Right lobe of liver (tissue), 6 donors: ENCODE data around the gene GPC6. TPM values are rescaled to one million over a fixed set of nuclear protein-coding genes. Genes with fewer than 3 reads are reported as not detected.

ENCODE experiments used
- ATAC-seq, 4 donors: fragments of 200-7000 bp; cut with Tn5 transposase; one replicate each; pipeline ENCODE4 v1.9.1; 2020; ENCODE audit warnings: mild to moderate bottlenecking in 4 of 4, moderate library complexity in 4 of 4
- DNase-seq, 3 donors: peaks; one replicate each; pipeline ENCODE4 v3.0.0-alpha.2; 2020
- H3K27ac ChIP-seq, 3 donors: fragments of 200-600 bp; one replicate each; pipeline ENCODE4 v1.8.0; 2022
- H3K27me3 ChIP-seq, 2 donors: fragments of 200-600 bp; one replicate each; pipeline ENCODE4 v1.8.0; 2022
- H3K36me3 ChIP-seq, 4 donors: fragments of 200-600 bp; sonication (generic) in 1 of 4; one replicate each; pipeline versions ENCODE4 v1.5.1 to v1.8.0; 2017 to 2022; ENCODE audit warnings: control low read depth in 1 of 4
- H3K4me1 ChIP-seq, 4 donors: fragments of 200-600 bp; sonication (generic) in 1 of 4; one replicate each; pipeline versions ENCODE4 v1.5.1 to v1.8.0; 2017 to 2022; ENCODE audit warnings: control low read depth in 1 of 4
- H3K4me3 ChIP-seq, 3 donors: fragments of 200-600 bp; one replicate each; pipeline ENCODE4 v1.8.0; 2022
- H3K9me3 ChIP-seq, 4 donors: fragments of 200-600 bp; sonication (generic) in 1 of 4; one replicate each; pipeline versions ENCODE4 v1.5.1 to v1.8.0; 2017 to 2022; ENCODE audit warnings: control low read depth in 1 of 4
- CTCF ChIP-seq, 4 donors: fragments of 200-600 bp in 3 of 4; fragments of 450-650 bp in 1 of 4; IDR thresholded peaks; one replicate each; pipeline versions ENCODE4 v1.5.1 to v1.8.0; 2016 to 2022; ENCODE audit warnings: antibody characterized with exemption in 4 of 4, mild to moderate bottlenecking in 2 of 4
- POLR2A ChIP-seq: fragments of 450-650 bp; IDR thresholded peaks from one replicate; pipeline ENCODE4 v1.6.1; 2017; ENCODE audit warnings: antibody characterized with exemption, mild to moderate bottlenecking
- WGBS: methylation state at CpG from one replicate; pipeline ENCODE4 v1.1.6; 2018; ENCODE audit warnings: low coverage, low lambda C conversion rate; ENCODE audit not compliant: insufficient coverage; ENCODE audit errors: missing lambda C conversion rate; 5-methylcytosine and 5-hydroxymethylcytosine counted together
- intact Hi-C, 2 donors: fragments of 100-400 bp; cut with DNase I; formaldehyde crosslinking; loops; one replicate each; pipeline versions ENCODE4 v1.11.2 to v1.14.1; 2022
- total RNA-seq, 6 experiments: library from RNA; depleted of rRNA in 2 of 6; stranded (reverse); fragments of >200 nt in 2 of 6; fragmentation: NEBNext Ultra II Directional in 3 of 6; extraction: Animal tissue kit (Norgen Biotek cat#: 25700) in 3 of 6; gene quantifications; one replicate each; pipeline versions ENCODE4 v1.1.0 to v1.2.4, GENCODE V29; 2016 to 2023
- donor health status: DM: no; HTN: yes; CAD: no.
- donor health status: DM: no; HTN: no; CAD: no.
- donor health status: DM: no; HTN: no; CAD: no.
- donor health status: DM: no; HTN: yes; CAD: no.
- donor health status: DM: no; HTN: yes; CAD: no.

Gene GPC6
- total RNA-seq, 6 experiments from 2014 or later: 18.6 to 30.1 (median 20.2) TPM

GRCh38 chr13:93411186-93411680, 184.6 kb downstream of the GPC6 start:
- Histone ChIP-seq H3K9me3 (no peaks in the 10 kb centered on the region), H3K27me3 (no peaks in the 10 kb centered on the region), H3K27ac (no peak overlapping the region), H3K36me3 (no peaks in the 10 kb centered on the region), H3K4me3 (no peak overlapping the region), H3K4me1 (peaks cover 0 to 5% (median 0%) of the 10 kb centered on the region in 4 donors)
- WGBS: 74% methylated on average over 3 of the region's 3 CpGs
- DNase-seq: no peak
- no peak for ATAC-seq
- intact Hi-C loops: no loop called here
- TF ChIP-seq POLR2A: no peak
- TF ChIP-seq CTCF (IDR thresholded peaks at IDR 0.05): no peak

- intact Hi-C loops: no loop called here
- no peaks in the 10 kb centered on the region for H3K36me3 ChIP-seq
- DNase-seq (no peak), ATAC-seq (peak in 1 of 4 donors; percentile 42)
- no peak overlapping the region for H3K27ac ChIP-seq
- H3K4me1 ChIP-seq: peaks cover 0 to 5% (median 0%) of the 10 kb centered on the region in 4 donors
- H3K9me3 ChIP-seq: no peaks in the 10 kb centered on the region
- no peaks in the 10 kb centered on the region for H3K27me3 ChIP-seq
- TF ChIP-seq POLR2A (no peak), CTCF (IDR thresholded peaks at IDR 0.05) (no peak)
- no peak overlapping the region for H3K4me3 ChIP-seq
These were observed 186.1 kb downstream of the GPC6 start for GRCh38 chr13:93412676-93413075.

DNA sequence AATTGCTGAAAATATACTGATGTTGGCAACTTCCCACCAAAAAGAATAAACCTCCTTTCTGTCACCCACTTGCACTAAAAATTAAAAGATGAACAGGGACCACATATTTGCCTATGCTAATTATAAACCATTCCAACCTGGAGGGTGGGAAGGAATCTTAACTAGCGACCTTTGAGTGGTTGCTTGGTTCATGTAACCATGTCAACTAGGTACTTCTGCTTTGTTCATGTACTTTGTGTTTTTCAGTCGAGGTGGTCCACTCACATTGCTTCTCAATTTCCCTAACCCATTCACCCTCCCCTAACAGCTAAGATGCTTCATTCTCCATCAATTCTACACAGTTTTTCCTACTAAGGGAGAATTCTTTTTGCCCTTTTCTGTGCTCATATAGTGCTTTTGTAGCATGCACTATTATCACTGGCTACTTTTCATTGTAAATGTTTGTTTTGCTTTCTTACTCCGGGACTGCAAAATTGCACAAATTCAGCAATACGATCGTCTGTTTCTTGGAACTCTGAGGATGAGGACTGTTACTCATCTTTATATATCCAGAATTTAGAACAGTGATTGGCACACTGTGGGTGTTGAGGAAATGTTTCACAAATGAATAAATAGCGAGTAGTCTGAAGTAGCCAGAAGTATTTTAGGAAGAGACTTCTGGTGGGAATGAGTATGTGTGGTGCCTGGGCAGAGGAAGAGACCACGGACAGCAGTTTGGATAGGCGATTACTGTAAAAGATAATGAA, 187.5 kb downstream of the GPC6 start:
- H3K9me3 ChIP-seq: no peaks in the 10 kb centered on the region
- H3K27me3 ChIP-seq: no peaks in the 10 kb centered on the region
- H3K27ac ChIP-seq: no peak overlapping the region
- DNase-seq: no peak
- peak in 3 of 4 donors; percentile 24 to 59 (median 42) for ATAC-seq
- H3K4me3 ChIP-seq: no peak overlapping the region
- H3K4me1 ChIP-seq: peaks cover 0 to 5% (median 0%) of the 10 kb centered on the region in 4 donors
- TF ChIP-seq CTCF (IDR thresholded peaks at IDR 0.05) (no peak), POLR2A (no peak)
- 44% methylated on average over 8 of the region's 8 CpGs for WGBS
- H3K36me3 ChIP-seq: no peaks in the 10 kb centered on the region
- intact Hi-C loops: no loop called here

GRCh38 chr13:93416736-93417355, 190.2 kb downstream of the GPC6 start:
- Histone ChIP-seq H3K36me3 (no peaks in the 10 kb centered on the region), H3K4me3 (no peak overlapping the region), H3K27me3 (no peaks in the 10 kb centered on the region), H3K9me3 (no peaks in the 10 kb centered on the region), H3K27ac (no peak overlapping the region), H3K4me1 (peaks cover 0 to 5% (median 0%) of the 10 kb centered on the region in 4 donors)
- WGBS: 62% methylated on average over 1 of the region's 1 CpG
- no peak for ATAC-seq
- DNase-seq: no peak
- TF ChIP-seq CTCF (IDR thresholded peaks at IDR 0.05): no peak
- no peak for TF ChIP-seq POLR2A
- intact Hi-C loops: no loop called here
